CD14-positive monocyte (primary cell): ENCODE results near the gene PTPRN2. TPM values are rescaled to one million over a fixed set of nuclear protein-coding genes. Genes with fewer than 3 reads are reported as not detected.
A peak's percentile ranks its signal among the peaks of the same experiment; 100 is the strongest.

ENCODE experiments used
- DNase-seq, 3 donors: peaks; one replicate each; pipeline ENCODE4 v3.0.0-alpha.2; 2011 to 2022
- H2AFZ ChIP-seq: 2 replicates; pipeline ENCODE4 v1.6.0; 2012; ENCODE audit warnings: mild to moderate bottlenecking, low read depth, low read length, inconsistent platforms; ENCODE audit not compliant: insufficient read depth, poor library complexity, severe bottlenecking
- H3K27ac ChIP-seq, 2 donors: 1 replicate in 1 of 2; 2 replicates in 1 of 2; pipeline ENCODE4 v1.5.1; 2012 to 2013; ENCODE audit warnings: low read length in 2 of 2, control low read depth in 1 of 2, inconsistent platforms in 1 of 2, low read depth in 1 of 2, mild to moderate bottlenecking in 1 of 2
- H3K27me3 ChIP-seq, 2 donors: one replicate each; pipeline versions ENCODE4 v1.6.0 to v1.6.1; 2011 to 2013; ENCODE audit warnings: low read length in 2 of 2; ENCODE audit not compliant: control insufficient read depth in 2 of 2, insufficient read depth in 2 of 2
- H3K36me3 ChIP-seq, 2 donors: replicated peaks in 1 of 2; 1 replicate in 1 of 2; 2 replicates in 1 of 2; pipeline versions ENCODE4 v1.5.1 to v1.6.1; 2012 to 2013; ENCODE audit warnings: low read length in 2 of 2, control low read depth in 1 of 2, inconsistent platforms in 1 of 2, mild to moderate bottlenecking in 1 of 2; ENCODE audit not compliant: insufficient read depth in 2 of 2, control insufficient read depth in 1 of 2
- H3K4me1 ChIP-seq, 2 donors: 1 replicate in 1 of 2; 2 replicates in 1 of 2; pipeline versions ENCODE4 v1.5.1 to v1.6.1; 2012 to 2013; ENCODE audit warnings: low read length in 2 of 2, control low read depth in 1 of 2, inconsistent platforms in 1 of 2, mild to moderate bottlenecking in 1 of 2, moderate library complexity in 1 of 2; ENCODE audit not compliant: insufficient read depth in 2 of 2, control insufficient read depth in 1 of 2
- H3K4me2 ChIP-seq: replicated peaks from 2 replicates; pipeline ENCODE3; 2012; ENCODE audit warnings: low read length, moderate library complexity, mild to moderate bottlenecking; ENCODE audit not compliant: poor library complexity, severe bottlenecking; ENCODE audit errors: extremely low read depth
- H3K4me3 ChIP-seq, 3 experiments: fragments of 200-600 bp in 1 of 3; sonication (generic) in 1 of 3; replicated peaks in 1 of 3; 1 replicate in 2 of 3; 2 replicates in 1 of 3; pipeline ENCODE4 v1.5.1; 2011 to 2013; ENCODE audit warnings: low read length in 3 of 3, mild to moderate bottlenecking in 3 of 3, control low read depth in 2 of 3, low read depth in 2 of 3, inconsistent platforms in 1 of 3, moderate library complexity in 1 of 3
- H3K79me2 ChIP-seq: 2 replicates; pipeline ENCODE4 v1.6.0; 2012; ENCODE audit warnings: mild to moderate bottlenecking, control low read depth, inconsistent platforms, low read length, moderate library complexity; ENCODE audit not compliant: insufficient read depth
- H3K9ac ChIP-seq: 2 replicates; pipeline ENCODE4 v1.6.0; 2017; ENCODE audit warnings: low read length, mild to moderate bottlenecking; ENCODE audit not compliant: insufficient read depth, poor library complexity, severe bottlenecking
- H3K9me3 ChIP-seq, 2 donors: replicated peaks in 1 of 2; 1 replicate in 1 of 2; 2 replicates in 1 of 2; pipeline versions ENCODE4 v1.5.1 to v1.6.1; 2012 to 2013; ENCODE audit warnings: low read length in 2 of 2, control low read depth in 1 of 2; ENCODE audit not compliant: control insufficient read depth in 1 of 2, insufficient read depth in 1 of 2
- H4K20me1 ChIP-seq: 2 replicates; pipeline ENCODE4 v1.6.0; 2012; ENCODE audit warnings: mild to moderate bottlenecking, low read length, control low read depth, moderate library complexity; ENCODE audit not compliant: insufficient read depth
- H3K27ac Mint-ChIP-seq, 7 donors: one replicate each; pipeline ENCODE4 v1.8.0; 2020; ENCODE audit warnings: mild to moderate bottlenecking in 7 of 7, mixed read lengths in 7 of 7, moderate library complexity in 6 of 7, inconsistent platforms in 2 of 7
- H3K27me3 Mint-ChIP-seq, 3 donors: one replicate each; pipeline ENCODE4 v1.8.0; 2021 to 2022; ENCODE audit warnings: low read depth in 3 of 3, mild to moderate bottlenecking in 3 of 3, mixed read lengths in 3 of 3, moderate library complexity in 3 of 3, inconsistent platforms in 1 of 3
- H3K36me3 Mint-ChIP-seq, 2 donors: one replicate each; pipeline ENCODE4 v1.8.0; 2020; ENCODE audit warnings: mixed read lengths in 2 of 2, inconsistent platforms in 1 of 2, mild to moderate bottlenecking in 1 of 2
- H3K4me1 Mint-ChIP-seq: one replicate; pipeline ENCODE4 v1.8.0; 2020; ENCODE audit warnings: mild to moderate bottlenecking, mixed read lengths
- H3K4me3 Mint-ChIP-seq, 2 donors: one replicate each; pipeline ENCODE4 v1.8.0; 2020; ENCODE audit warnings: mild to moderate bottlenecking in 2 of 2, mixed read lengths in 2 of 2, moderate library complexity in 1 of 2
- H3K9me3 Mint-ChIP-seq, 7 donors: one replicate each; pipeline ENCODE4 v1.8.0; 2020 to 2022; ENCODE audit warnings: mixed read lengths in 7 of 7, mild to moderate bottlenecking in 6 of 7, moderate library complexity in 6 of 7, inconsistent platforms in 2 of 7
- CTCF ChIP-seq: fragments of 200-600 bp; IDR thresholded peaks from one replicate; pipeline ENCODE4 v1.8.0; 2022; ENCODE audit warnings: antibody characterized with exemption, mild to moderate bottlenecking
- WGBS: methylation state at CpG from one replicate; pipeline ENCODE4 v1.1.5; 2013; ENCODE audit warnings: missing lambda C conversion rate; ENCODE audit not compliant: insufficient coverage; 5-methylcytosine and 5-hydroxymethylcytosine counted together
- intact Hi-C, 2 donors: fragments of 100-400 bp; cut with micrococcal nuclease; formaldehyde crosslinking; loops; one replicate each; pipeline versions ENCODE4 v1.15.0 to v1.15.1; 2023
- polyA plus RNA-seq, 3 donors: library from polyadenylated mRNA; depleted of rRNA in 1 of 3; unstranded in 2 of 3; stranded (reverse) in 1 of 3; fragments of 300-500 nt in 2 of 3; fragments of >200 nt in 1 of 3; fragmentation: Illumina TruSeq in 2 of 3; gene quantifications; 1 replicate in 2 of 3; 2 replicates in 1 of 3; pipeline ENCODE4 v1.2.3, GENCODE V29; 2012 to 2021

The PTPRN2 gene
- polyA plus RNA-seq, 3 donors, result 0.25 to 1.4 (median 0.97) TPM

- Histone ChIP-seq H4K20me1 (no peaks in the 10 kb centered on the region), H3K4me1 (no peaks in the 10 kb centered on the region), H3K4me3 (no peak overlapping the region), H3K9ac (no peak overlapping the region), H3K79me2 (no peaks in the 10 kb centered on the region), H3K27ac (no peak overlapping the region), H3K9me3 (peaks cover 51 to 89% of the 10 kb centered on the region in 2 donors), H2AFZ (no peak overlapping the region), H3K27me3 (peaks cover 0 to 11% of the 10 kb centered on the region in 2 donors), H3K4me2 (no peak overlapping the region), H3K36me3 (no peaks in the 10 kb centered on the region)
- no peaks in the 10 kb centered on the region for H3K36me3 Mint-ChIP-seq
- DNase-seq, result no peak
- intact Hi-C loops, result no loop called here
- peaks cover 35 to 79% (median 55%) of the 10 kb centered on the region in 7 donors for H3K9me3 Mint-ChIP-seq
- H3K4me3 Mint-ChIP-seq, result no peak overlapping the region
- H3K4me1 Mint-ChIP-seq, result no peaks in the 10 kb centered on the region
- H3K27ac Mint-ChIP-seq, result no peak overlapping the region
- H3K27me3 Mint-ChIP-seq, result peaks cover 3 to 17% (median 11%) of the 10 kb centered on the region in 3 donors
- WGBS, result 76% methylated on average over 18 of the region's 22 CpGs
- no peak for TF ChIP-seq CTCF
Observed at GRCh38 chr7:158318511-158318913, 269.1 kb downstream of the PTPRN2 start.

- no peak overlapping the region for H2AFZ ChIP-seq
- H3K9me3 ChIP-seq, result peaks cover 61 to 94% of the 10 kb centered on the region in 2 donors
- intact Hi-C loops, result no loop called here
- H3K27me3 ChIP-seq, result peaks cover 0 to 11% of the 10 kb centered on the region in 2 donors
- H3K27ac Mint-ChIP-seq, result no peak overlapping the region
- H3K27ac ChIP-seq, result no peak overlapping the region
- peaks cover 45 to 83% (median 63%) of the 10 kb centered on the region in 7 donors for H3K9me3 Mint-ChIP-seq
- no peak overlapping the region for H3K4me3 ChIP-seq
- no peak overlapping the region for H3K4me2 ChIP-seq
- H3K79me2 ChIP-seq, result no peaks in the 10 kb centered on the region
- TF ChIP-seq CTCF, result no peak
- H3K4me3 Mint-ChIP-seq, result peak overlapping the region in 1 of 2 donors; percentile 54
- H3K4me1 Mint-ChIP-seq, result no peaks in the 10 kb centered on the region
- no peaks in the 10 kb centered on the region for H3K36me3 Mint-ChIP-seq
- WGBS, result 24% methylated on average over 54 of the region's 59 CpGs
- DNase-seq, result no peak
- no peaks in the 10 kb centered on the region for H3K36me3 ChIP-seq
- peaks cover 3 to 17% (median 11%) of the 10 kb centered on the region in 3 donors for H3K27me3 Mint-ChIP-seq
- no peaks in the 10 kb centered on the region for H4K20me1 ChIP-seq
- H3K9ac ChIP-seq, result no peak overlapping the region
- H3K4me1 ChIP-seq, result no peaks in the 10 kb centered on the region
Observed at GRCh38 chr7:158317238-158318205, 270.1 kb downstream of the PTPRN2 start.
